ENCODE measurements around the gene DIP2C.

Gene DIP2C

GRCh38 chr10:677038-677437 lies 12.4 kb downstream of the DIP2C start:
- DNase-seq, result no peak

- no peak for DNase-seq
These were observed 13.3 kb downstream of the DIP2C start for GRCh38 chr10:676178-676577.

GRCh38 chr10:675532-675931 lies 13.9 kb downstream of the DIP2C start:
- no peak for DNase-seq

- no peak for DNase-seq
These were observed 16.0 kb downstream of the DIP2C start for GRCh38 chr10:673492-673891.

- DNase-seq, result no peak
These were observed 16.5 kb downstream of the DIP2C start for GRCh38 chr10:672992-673391.

- DNase-seq, result no peak
These were observed 17.3 kb downstream of the DIP2C start for GRCh38 chr10:672203-672602.

- no peak for DNase-seq
These were observed 18.5 kb downstream of the DIP2C start for GRCh38 chr10:670990-671389.

- DNase-seq, result no peak
These were observed 19.4 kb downstream of the DIP2C start for GRCh38 chr10:670038-670437.

- DNase-seq, result no peak
These were observed 20.5 kb downstream of the DIP2C start for GRCh38 chr10:668786-669485.

GRCh38 chr10:667602-668143 lies 21.8 kb downstream of the DIP2C start:
- DNase-seq, result no peak

GRCh38 chr10:667096-667495 lies 22.4 kb downstream of the DIP2C start:
- DNase-seq, result no peak

- DNase-seq, result no peak
These were observed 23.0 kb downstream of the DIP2C start for GRCh38 chr10:666237-667012.

- no peak for DNase-seq
These were observed 23.8 kb downstream of the DIP2C start for GRCh38 chr10:665579-666091.

- no peak for DNase-seq
These were observed 24.6 kb downstream of the DIP2C start for GRCh38 chr10:664893-665292.

- no peak for DNase-seq
These were observed 25.2 kb downstream of the DIP2C start for GRCh38 chr10:664301-664700.

GRCh38 chr10:663831-664251 lies 25.6 kb downstream of the DIP2C start:
- no peak for DNase-seq

- no peak for DNase-seq
These were observed 26.1 kb downstream of the DIP2C start for GRCh38 chr10:663466-663751.

GRCh38 chr10:662686-663465 lies 26.6 kb downstream of the DIP2C start:
- no peak for DNase-seq

GRCh38 chr10:662223-662605 lies 27.3 kb downstream of the DIP2C start:
- no peak for DNase-seq

GRCh38 chr10:661597-662222 lies 27.8 kb downstream of the DIP2C start:
- DNase-seq, result no peak

GRCh38 chr10:660970-661596 lies 28.4 kb downstream of the DIP2C start:
- DNase-seq, result no peak

- DNase-seq, result no peak
These were observed 29.0 kb downstream of the DIP2C start for GRCh38 chr10:660413-660969.

Data from NCI-H446 treated with DMSO at 0.1 percent for 48 hours (cell line).